Neural crest cell (in vitro differentiated cells): Measurements from ENCODE around the gene MAP1B. TPM values are rescaled to one million over a fixed set of nuclear protein-coding genes. Genes with fewer than 3 reads are reported as not detected.

Experiments
- DNase-seq: peaks from one replicate; pipeline ENCODE4 v3.0.0; 2021; ENCODE audit warnings: low read depth, mixed read lengths, low spot score
- H3K27ac Mint-ChIP-seq: one replicate; pipeline ENCODE4 v1.8.0; 2021; ENCODE audit warnings: mild to moderate bottlenecking, mixed read lengths; ENCODE audit not compliant: unreplicated experiment
- H3K27me3 Mint-ChIP-seq: 2 replicates; pipeline ENCODE4 v1.8.0; 2021; ENCODE audit warnings: low read depth, mild to moderate bottlenecking, mixed read lengths
- H3K36me3 Mint-ChIP-seq: 2 replicates; pipeline ENCODE4 v1.8.0; 2021; ENCODE audit warnings: low read depth, mild to moderate bottlenecking, mixed read lengths
- H3K4me1 Mint-ChIP-seq: 2 replicates; pipeline ENCODE4 v1.8.0; 2021; ENCODE audit warnings: mixed read lengths
- H3K4me3 Mint-ChIP-seq: one replicate; pipeline ENCODE4 v1.8.0; 2021; ENCODE audit warnings: mild to moderate bottlenecking, mixed read lengths
- H3K9me3 Mint-ChIP-seq: 2 replicates; pipeline ENCODE4 v1.8.0; 2021; ENCODE audit warnings: mixed read lengths
- CTCF ChIP-seq: fragments of 200-600 bp; sonication (generic); conservative IDR thresholded peaks from 2 replicates; pipeline ENCODE4 v1.5.0; 2021; ENCODE audit warnings: antibody characterized with exemption, mild to moderate bottlenecking
- total RNA-seq: library from RNA; stranded (reverse); gene quantifications from 2 replicates; pipeline ENCODE4 v1.2.1, GENCODE V29; 2021

Gene MAP1B
- total RNA-seq, 1 donor from 2014 or later: 256 TPM

GRCh38 chr5:72075461-72075860 is 31.8 kb upstream of the MAP1B start:
- Mint-ChIP-seq H3K27me3 (no peaks in the 10 kb centered on the region), H3K9me3 (no peaks in the 10 kb centered on the region), H3K4me1 (peaks cover 25% of the 10 kb centered on the region), H3K4me3 (no peak overlapping the region), H3K36me3 (no peaks in the 10 kb centered on the region), H3K27ac (no peak overlapping the region)
- TF ChIP-seq CTCF: no peak
- no peak for DNase-seq

- Mint-ChIP-seq H3K4me3 (no peak overlapping the region), H3K27me3 (no peaks in the 10 kb centered on the region), H3K4me1 (peaks cover 25% of the 10 kb centered on the region), H3K36me3 (no peaks in the 10 kb centered on the region), H3K27ac (no peak overlapping the region), H3K9me3 (no peaks in the 10 kb centered on the region)
- no peak for DNase-seq
- no peak for TF ChIP-seq CTCF
These were observed 30.5 kb upstream of the MAP1B start for GRCh38 chr5:72076621-72077300.

- H3K36me3 Mint-ChIP-seq: no peaks in the 10 kb centered on the region
- H3K27me3 Mint-ChIP-seq: no peaks in the 10 kb centered on the region
- peaks cover 25% of the 10 kb centered on the region for H3K4me1 Mint-ChIP-seq
- no peak for DNase-seq
- H3K4me3 Mint-ChIP-seq: no peak overlapping the region
- no peaks in the 10 kb centered on the region for H3K9me3 Mint-ChIP-seq
- TF ChIP-seq CTCF: no peak
- H3K27ac Mint-ChIP-seq: no peak overlapping the region
These were observed 29.9 kb upstream of the MAP1B start for GRCh38 chr5:72077390-72077789.

GRCh38 chr5:72079288-72079687 is 28.0 kb upstream of the MAP1B start:
- Mint-ChIP-seq H3K27ac (no peak overlapping the region), H3K4me3 (no peak overlapping the region), H3K9me3 (no peaks in the 10 kb centered on the region), H3K4me1 (peaks cover 31% of the 10 kb centered on the region), H3K27me3 (no peaks in the 10 kb centered on the region), H3K36me3 (no peaks in the 10 kb centered on the region)
- TF ChIP-seq CTCF: no peak
- peak; percentile 8 for DNase-seq

GRCh38 chr5:72082048-72082447 is 25.2 kb upstream of the MAP1B start:
- no peak for TF ChIP-seq CTCF
- H3K27ac Mint-ChIP-seq: no peak overlapping the region

More at GRCh38 chr5:72082048-72082447, 25.2 kb upstream of the MAP1B start:
- Mint-ChIP-seq H3K9me3 (no peaks in the 10 kb centered on the region), H3K27me3 (no peaks in the 10 kb centered on the region), H3K4me1 (peaks cover 42% of the 10 kb centered on the region), H3K4me3 (no peak overlapping the region), H3K36me3 (no peaks in the 10 kb centered on the region)
- DNase-seq: no peak
